ENCODE data around the gene MICAL1. TPM values are rescaled to one million over a fixed set of nuclear protein-coding genes. Genes with fewer than 3 reads are reported as not detected.

Gene MICAL1
- total RNA-seq, 1 experiment from 2014 or later: 9.1 TPM

- ATAC-seq: no peak
- peak overlapping the region; percentile 58; the same call in 1 of the 2 replicates for H3K4me3 ChIP-seq (ENCODE audit: low read length)
Measured at GRCh38 chr6:109478222-109478805, 22.7 kb upstream of the MICAL1 start.

DNA sequence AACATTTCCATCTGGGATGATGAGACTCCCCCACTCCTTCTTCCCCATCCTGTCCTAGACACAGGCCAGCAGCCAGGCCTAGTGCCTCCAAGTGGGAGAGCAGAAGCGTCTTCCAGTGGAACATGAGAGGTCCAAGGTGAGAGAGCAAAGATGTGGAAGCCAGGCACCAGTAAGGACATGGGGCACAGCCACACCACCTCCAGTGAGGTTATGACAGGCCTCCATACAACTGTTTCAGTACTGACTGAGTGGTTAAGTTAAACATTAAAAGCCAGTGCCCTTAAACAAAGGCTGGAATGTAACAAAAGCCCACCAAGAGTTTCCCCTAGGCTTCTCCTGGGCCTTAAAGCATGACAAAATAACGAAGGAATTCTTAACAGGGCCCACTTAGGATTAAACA is 22.2 kb upstream of the MICAL1 start:
- Histone ChIP-seq H3K9ac (ENCODE audit: low read length) (no peak overlapping the region), H3F3A (ENCODE audit: low read length, unreplicated experiment) (no peaks in the 10 kb centered on the region), H3K27me3 (ENCODE audit: low read length) (no peaks in the 10 kb centered on the region), H3K9me3 (ENCODE audit: low read length) (no peaks in the 10 kb centered on the region), H3K4me2 (ENCODE audit: low read length) (peak overlapping the region; percentile 26; the same call in 1 of the 2 replicates), H3K27ac (ENCODE audit: low read length) (no peak overlapping the region), H3K4me3 (ENCODE audit: low read length) (0 out of 2 replicates have a peak overlapping the region, but pooled peaks have one; percentile 58), H3K36me3 (ENCODE audit: low read depth, low read length) (peaks cover 17% of the 10 kb centered on the region), H2AFZ (ENCODE audit: low read length) (no peak overlapping the region), H4K20me1 (ENCODE audit: low read length) (0 out of 2 replicates have a peak, but pooled peaks cover 2% of the 10 kb centered on the region), H3K4me1 (ENCODE audit: insufficient read depth, low read length) (peaks cover 22% of the 10 kb centered on the region), H3K79me2 (ENCODE audit: low read length) (peaks cover 65% of the 10 kb centered on the region), H3K9me2 (replicated peaks; ENCODE audit: low read length) (no peaks in the 10 kb centered on the region)
- ChIA-PET POLR2A (ENCODE audit: unreplicated experiment) (no interaction called here), CTCF (no interaction called here)
- no peak for TF ChIP-seq CTCF (conservative IDR thresholded peaks at IDR 0.05; ENCODE audit: low read depth, low read length)
- TF ChIP-seq EZH2 (IDR thresholded peaks at IDR 0.05; ENCODE audit: low read length, unreplicated experiment): no peak
- no peak for TF ChIP-seq EZH2phosphoT487 (IDR thresholded peaks at IDR 0.05; ENCODE audit: borderline replicate concordance, low read length)
- ATAC-seq: no peak
- intact Hi-C loops (cut with micrococcal nuclease): no loop called here
- no peak for DNase-seq
- BruUV-seq (replicated peaks): no TSS peak

More at GRCh38 chr6:109478222-109478805, 22.7 kb upstream of the MICAL1 start:
- Histone ChIP-seq H3K9me3 (ENCODE audit: low read length) (no peaks in the 10 kb centered on the region), H3K27me3 (ENCODE audit: low read length) (no peaks in the 10 kb centered on the region), H3K9me2 (replicated peaks; ENCODE audit: low read length) (no peaks in the 10 kb centered on the region), H3K79me2 (ENCODE audit: low read length) (peaks cover 67% of the 10 kb centered on the region), H2AFZ (ENCODE audit: low read length) (no peak overlapping the region), H3K36me3 (ENCODE audit: low read depth, low read length) (peaks cover 14% of the 10 kb centered on the region), H3K9ac (ENCODE audit: low read length) (no peak overlapping the region), H4K20me1 (ENCODE audit: low read length) (0 out of 2 replicates have a peak, but pooled peaks cover 2% of the 10 kb centered on the region), H3K27ac (ENCODE audit: low read length) (no peak overlapping the region), H3K4me2 (ENCODE audit: low read length) (peak overlapping the region; percentile 83), H3F3A (ENCODE audit: low read length, unreplicated experiment) (no peaks in the 10 kb centered on the region), H3K4me1 (ENCODE audit: insufficient read depth, low read length) (peaks cover 22% of the 10 kb centered on the region)
- POLR2A ChIA-PET (ENCODE audit: unreplicated experiment): no interaction called here
- CTCF ChIA-PET: no interaction called here
- TF ChIP-seq CTCF (conservative IDR thresholded peaks at IDR 0.05; ENCODE audit: low read depth, low read length): no peak
- no peak for TF ChIP-seq EZH2 (IDR thresholded peaks at IDR 0.05; ENCODE audit: low read length, unreplicated experiment)
- TF ChIP-seq EZH2phosphoT487 (IDR thresholded peaks at IDR 0.05; ENCODE audit: borderline replicate concordance, low read length): no peak
- no TSS peak for BruUV-seq (replicated peaks)
- DNase-seq: no peak
- intact Hi-C loops (cut with micrococcal nuclease): no loop called here

DNA sequence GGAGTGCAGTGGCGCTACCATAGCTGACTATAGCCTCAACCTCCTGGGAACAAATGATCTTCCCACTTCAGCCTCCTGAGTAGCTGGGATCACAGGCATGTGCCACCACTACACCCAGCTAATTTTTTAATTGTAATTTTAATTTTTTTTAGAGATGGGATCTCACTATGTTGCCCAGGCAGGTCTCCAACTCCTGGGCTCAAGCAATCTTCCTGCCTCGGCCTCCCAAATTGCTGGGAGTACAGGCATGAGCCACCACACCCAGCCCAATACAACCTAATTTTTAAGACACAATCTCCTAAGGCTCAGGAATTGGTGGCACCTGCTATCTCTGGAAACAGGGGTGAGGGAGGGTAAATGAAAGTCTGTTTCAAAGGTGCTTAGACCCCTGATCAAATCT is 21.6 kb upstream of the MICAL1 start:
- H3K4me3 ChIP-seq (ENCODE audit: low read length): no peak overlapping the region
- no peak overlapping the region for H2AFZ ChIP-seq (ENCODE audit: low read length)
- H3K4me1 ChIP-seq (ENCODE audit: insufficient read depth, low read length): peaks cover 21% of the 10 kb centered on the region
- H3K9ac ChIP-seq (ENCODE audit: low read length): no peak overlapping the region
- DNase-seq (no peak), ATAC-seq (no peak)
- H3K9me2 ChIP-seq (replicated peaks; ENCODE audit: low read length): no peaks in the 10 kb centered on the region
- peaks cover 22% of the 10 kb centered on the region for H3K36me3 ChIP-seq (ENCODE audit: low read depth, low read length)
- H4K20me1 ChIP-seq (ENCODE audit: low read length): 0 out of 2 replicates have a peak, but pooled peaks cover 2% of the 10 kb centered on the region
- no peak overlapping the region for H3K4me2 ChIP-seq (ENCODE audit: low read length)
- ChIA-PET POLR2A (ENCODE audit: unreplicated experiment) (no interaction called here), CTCF (no interaction called here)
- no peaks in the 10 kb centered on the region for H3F3A ChIP-seq (ENCODE audit: low read length, unreplicated experiment)
- TF ChIP-seq EZH2 (IDR thresholded peaks at IDR 0.05; ENCODE audit: low read length, unreplicated experiment) (no peak), EZH2phosphoT487 (IDR thresholded peaks at IDR 0.05; ENCODE audit: borderline replicate concordance, low read length) (no peak), CTCF (conservative IDR thresholded peaks at IDR 0.05; ENCODE audit: low read depth, low read length) (no peak)
- H3K9me3 ChIP-seq (ENCODE audit: low read length): no peaks in the 10 kb centered on the region
- intact Hi-C loops (cut with micrococcal nuclease): no loop called here
- H3K27ac ChIP-seq (ENCODE audit: low read length): no peak overlapping the region
- H3K79me2 ChIP-seq (ENCODE audit: low read length): peaks cover 60% of the 10 kb centered on the region
- H3K27me3 ChIP-seq (ENCODE audit: low read length): no peaks in the 10 kb centered on the region
- no TSS peak for BruUV-seq (replicated peaks)

All from PC-3 (cell line).